Skin of body (tissue), 2 donors: ENCODE results near the gene EHBP1. TPM values are rescaled to one million over a fixed set of nuclear protein-coding genes. Genes with fewer than 3 reads are reported as not detected.

Experiments used
- DNase-seq: peaks from one replicate; lab custom pipeline; 2025; lab: John Stamatoyannopoulos, UW
- total RNA-seq: library from RNA; depleted of rRNA; stranded (reverse); fragments of >200 nt; gene quantifications from one replicate; pipeline ENCODE4 v1.2.3, GENCODE V29; 2014

Gene EHBP1
- total RNA-seq, 1 donor from 2014 or later = 96.0 TPM

- DNase-seq = no peak
Measured at GRCh38 chr2:62817348-62817747, 111.8 kb downstream of the EHBP1 start.

GRCh38 chr2:62817995-62818713 is 112.6 kb downstream of the EHBP1 start:
- no peak for DNase-seq

- no peak for DNase-seq
Measured at GRCh38 chr2:62822549-62822948, 117.0 kb downstream of the EHBP1 start.

GRCh38 chr2:62824388-62824787 is 118.9 kb downstream of the EHBP1 start:
- no peak for DNase-seq

- DNase-seq = no peak
Measured at GRCh38 chr2:62826141-62826540, 120.6 kb downstream of the EHBP1 start.

GRCh38 chr2:62826953-62827675 is 121.6 kb downstream of the EHBP1 start:
- DNase-seq = no peak

- DNase-seq = no peak
Measured at GRCh38 chr2:62831729-62832128, 126.2 kb downstream of the EHBP1 start.

GRCh38 chr2:62844311-62845090 is 139.0 kb downstream of the EHBP1 start:
- DNase-seq = no peak

- DNase-seq = no peak
Measured at GRCh38 chr2:62845256-62845655, 139.7 kb downstream of the EHBP1 start.

- DNase-seq = no peak
Measured at GRCh38 chr2:62852254-62852653, 146.7 kb downstream of the EHBP1 start.

GRCh38 chr2:62854600-62855514 is 149.3 kb downstream of the EHBP1 start:
- DNase-seq = no peak

GRCh38 chr2:62856228-62857040 is 150.9 kb downstream of the EHBP1 start:
- DNase-seq = no peak

- DNase-seq = no peak
Measured at GRCh38 chr2:62857139-62857931, 151.8 kb downstream of the EHBP1 start.

- DNase-seq = no peak
Measured at GRCh38 chr2:62858231-62858832, 152.8 kb downstream of the EHBP1 start.

- no peak for DNase-seq
Measured at GRCh38 chr2:62868947-62869346, 163.4 kb downstream of the EHBP1 start.

GRCh38 chr2:62870966-62871365 is 165.5 kb downstream of the EHBP1 start:
- DNase-seq = no peak

GRCh38 chr2:62871506-62871905 is 166.0 kb downstream of the EHBP1 start:
- DNase-seq = no peak

GRCh38 chr2:62873603-62874002 is 168.1 kb downstream of the EHBP1 start:
- no peak for DNase-seq

- no peak for DNase-seq
Measured at GRCh38 chr2:62874881-62875383, 169.4 kb downstream of the EHBP1 start.
